ENCODE results near the gene TCF15.

The TCF15 gene

GRCh38 chr20:610130-611046, at the start of gene TCF15:
Gene TCF15 (minus strand): TSS chr20:610309. CDS start chr20:610237, 72 bp downstream.
- no peak for TF ChIP-seq CTCF (IDR thresholded peaks at IDR 0.05)

GRCh38 chr20:658731-659291, 48.7 kb upstream of the TCF15 start:
- no peak for TF ChIP-seq CTCF (IDR thresholded peaks at IDR 0.05)

- TF ChIP-seq CTCF (IDR thresholded peaks at IDR 0.05): no peak
Measured at GRCh38 chr20:658202-658601, 48.1 kb upstream of the TCF15 start.

- TF ChIP-seq CTCF (IDR thresholded peaks at IDR 0.05): no peak
Measured at GRCh38 chr20:655726-656624, 45.9 kb upstream of the TCF15 start.

- no peak for TF ChIP-seq CTCF (IDR thresholded peaks at IDR 0.05)
Measured at GRCh38 chr20:654417-654750, 44.3 kb upstream of the TCF15 start.

- TF ChIP-seq CTCF (IDR thresholded peaks at IDR 0.05): no peak
Measured at GRCh38 chr20:653590-654416, 43.7 kb upstream of the TCF15 start.

All from LNCAP (cell line).